IPS-20b (cell line): ENCODE measurements around the gene MDC1.
A peak's percentile ranks its signal among the peaks of the same experiment; 100 is the strongest.

ENCODE experiments used
- H3K27ac ChIP-seq: one replicate; pipeline ENCODE4 v1.5.1; 2013; ENCODE audit warnings: low read length
- H3K27me3 ChIP-seq: 2 replicates; pipeline ENCODE4 v1.6.1; 2013; ENCODE audit warnings: mild to moderate bottlenecking, low read length, inconsistent platforms; ENCODE audit not compliant: insufficient read depth
- H3K36me3 ChIP-seq: 2 replicates; pipeline ENCODE4 v1.6.1; 2013; ENCODE audit warnings: low read depth, mild to moderate bottlenecking, inconsistent platforms, low read length, moderate library complexity; ENCODE audit not compliant: insufficient read depth
- H3K4me1 ChIP-seq: 2 replicates; pipeline ENCODE4 v1.6.1; 2013; ENCODE audit warnings: mild to moderate bottlenecking, control low read depth, inconsistent platforms, low read length, moderate library complexity; ENCODE audit not compliant: insufficient read depth
- H3K4me3 ChIP-seq: 2 replicates; pipeline ENCODE4 v1.5.1; 2013; ENCODE audit warnings: mild to moderate bottlenecking, low read length, inconsistent platforms
- H3K9ac ChIP-seq: 2 replicates; pipeline ENCODE4 v1.6.1; 2013; ENCODE audit warnings: low read depth, mild to moderate bottlenecking, inconsistent platforms, low read length, moderate library complexity
- H3K9me3 ChIP-seq: 2 replicates; pipeline ENCODE4 v1.6.1; 2013; ENCODE audit warnings: mild to moderate bottlenecking, low read depth, low read length, inconsistent platforms; ENCODE audit not compliant: insufficient read depth

MDC1 gene

GRCh38 chr6:30743099-30744053 lies 26.3 kb upstream of the MDC1 start:
- peaks cover 8% of the 10 kb centered on the region; the same call in 1 of the 2 replicates for H3K27me3 ChIP-seq
- H3K9me3 ChIP-seq, result no peaks in the 10 kb centered on the region
- H3K9ac ChIP-seq, result peak overlapping the region; percentile 90
- no peak overlapping the region for H3K27ac ChIP-seq
- H3K36me3 ChIP-seq, result peaks cover 30% of the 10 kb centered on the region
- peak overlapping the region; percentile 96 for H3K4me3 ChIP-seq
- peaks cover 9% of the 10 kb centered on the region; the same call in 1 of the 2 replicates for H3K4me1 ChIP-seq

GRCh38 chr6:30742316-30743098 lies 25.4 kb upstream of the MDC1 start, which contains the start of gene FLOT1:
FLOT1 (minus strand) TSS chr6:30742687; CDS start chr6:30742189, 498 bp downstream.
- Histone ChIP-seq H3K4me1 (peaks cover 9% of the 10 kb centered on the region; the same call in 1 of the 2 replicates), H3K27ac (peak within 1 kb of the TSS; percentile 82), H3K4me3 (peak within 1 kb of the TSS; percentile 96), H3K9me3 (no peaks in the 10 kb centered on the region), H3K27me3 (peaks cover 8% of the 10 kb centered on the region; the same call in 1 of the 2 replicates), H3K36me3 (peaks cover 39% of the 10 kb centered on the region), H3K9ac (peak within 1 kb of the TSS; percentile 90)

- Histone ChIP-seq H3K9me3 (no peaks in the 10 kb centered on the region), H3K27me3 (peaks cover 8% of the 10 kb centered on the region; the same call in 1 of the 2 replicates), H3K9ac (peak overlapping the region; percentile 90), H3K36me3 (peaks cover 45% of the 10 kb centered on the region), H3K27ac (peak overlapping the region; percentile 82), H3K4me3 (peak overlapping the region; percentile 96), H3K4me1 (peaks cover 9% of the 10 kb centered on the region; the same call in 1 of the 2 replicates)
Measured at GRCh38 chr6:30741789-30742315, 24.8 kb upstream of the MDC1 start.

GRCh38 chr6:30741063-30741779 lies 24.1 kb upstream of the MDC1 start:
- H3K9me3 ChIP-seq, result no peaks in the 10 kb centered on the region
- H3K27ac ChIP-seq, result no peak overlapping the region
- H3K4me3 ChIP-seq, result peak overlapping the region; percentile 96
- H3K9ac ChIP-seq, result peak overlapping the region; percentile 90; the same call in 1 of the 2 replicates
- H3K27me3 ChIP-seq, result peaks cover 8% of the 10 kb centered on the region; the same call in 1 of the 2 replicates
- H3K36me3 ChIP-seq, result peaks cover 47% of the 10 kb centered on the region
- H3K4me1 ChIP-seq, result peaks cover 9% of the 10 kb centered on the region; the same call in 1 of the 2 replicates

GRCh38 chr6:30740540-30740870 lies 23.4 kb upstream of the MDC1 start:
- H3K4me1 ChIP-seq, result peaks cover 9% of the 10 kb centered on the region; the same call in 1 of the 2 replicates

GRCh38 chr6:30738532-30738931 lies 21.5 kb upstream of the MDC1 start:
- H3K9ac ChIP-seq, result no peak overlapping the region
- H3K36me3 ChIP-seq, result peaks cover 71% of the 10 kb centered on the region
- peaks cover 4% of the 10 kb centered on the region; the same call in 1 of the 2 replicates for H3K27me3 ChIP-seq
- peaks cover 5% of the 10 kb centered on the region; the same call in 1 of the 2 replicates for H3K4me1 ChIP-seq
- H3K27ac ChIP-seq, result no peak overlapping the region
- H3K4me3 ChIP-seq, result no peak overlapping the region
- H3K9me3 ChIP-seq, result no peaks in the 10 kb centered on the region

More at GRCh38 chr6:30740540-30740870, 23.4 kb upstream of the MDC1 start:
- Histone ChIP-seq H3K9ac (no peak overlapping the region), H3K27ac (no peak overlapping the region), H3K9me3 (no peaks in the 10 kb centered on the region), H3K27me3 (peaks cover 8% of the 10 kb centered on the region; the same call in 1 of the 2 replicates), H3K4me3 (no peak overlapping the region), H3K36me3 (peaks cover 55% of the 10 kb centered on the region)

GRCh38 chr6:30735668-30736314 lies 18.7 kb upstream of the MDC1 start:
- no peaks in the 10 kb centered on the region for H3K4me1 ChIP-seq
- no peaks in the 10 kb centered on the region for H3K9me3 ChIP-seq
- H3K4me3 ChIP-seq, result no peak overlapping the region
- no peaks in the 10 kb centered on the region for H3K27me3 ChIP-seq
- peaks cover 83% of the 10 kb centered on the region for H3K36me3 ChIP-seq
- H3K27ac ChIP-seq, result no peak overlapping the region
- no peak overlapping the region for H3K9ac ChIP-seq

- no peak overlapping the region for H3K27ac ChIP-seq
Measured at GRCh38 chr6:30732237-30732943, 15.3 kb upstream of the MDC1 start.

GRCh38 chr6:30730601-30731435 lies 13.7 kb upstream of the MDC1 start:
- no peak overlapping the region for H3K4me3 ChIP-seq
- peaks cover 70% of the 10 kb centered on the region for H3K36me3 ChIP-seq
- H3K27me3 ChIP-seq, result no peaks in the 10 kb centered on the region
- H3K9me3 ChIP-seq, result no peaks in the 10 kb centered on the region
- H3K9ac ChIP-seq, result no peak overlapping the region
- no peak overlapping the region for H3K27ac ChIP-seq
- H3K4me1 ChIP-seq, result no peaks in the 10 kb centered on the region

More at GRCh38 chr6:30732237-30732943, 15.3 kb upstream of the MDC1 start:
- no peak overlapping the region for H3K9ac ChIP-seq
- no peaks in the 10 kb centered on the region for H3K4me1 ChIP-seq
- no peaks in the 10 kb centered on the region for H3K9me3 ChIP-seq
- no peak overlapping the region for H3K4me3 ChIP-seq
- H3K27me3 ChIP-seq, result no peaks in the 10 kb centered on the region
- peaks cover 75% of the 10 kb centered on the region for H3K36me3 ChIP-seq
